SK-N-MC (cell line): ENCODE data around the gene ADGRF3.

Source experiments
- EZH2 ChIP-seq: fragments of 200-600 bp; sonication (generic); IDR thresholded peaks from one replicate; pipeline ENCODE4 v1.6.1; 2017; ENCODE audit warnings: antibody characterized with exemption
- POLR2AphosphoS5 ChIP-seq: IDR thresholded peaks from 2 replicates; pipeline ENCODE4 v1.6.1; 2012; ENCODE audit warnings: mild to moderate bottlenecking, low read depth, low read length, borderline replicate concordance

- no peak for TF ChIP-seq POLR2AphosphoS5
- no peak for TF ChIP-seq EZH2
Observed at GRCh38 chr2:26356111-26356510, 9.5 kb upstream of the ADGRF3 start.
